Gastrocnemius medialis (tissue), 4 donors: ENCODE results near the gene TFEC. TPM values are rescaled to one million over a fixed set of nuclear protein-coding genes. Genes with fewer than 3 reads are reported as not detected.
"Not testable (repeated sequence)": the region's sequence is repeated elsewhere in the genome, so short reads cannot be mapped to it uniquely, and the experiment has no call there.

ENCODE experiments used
- ATAC-seq, 2 donors: fragments of 150-250 bp; one replicate each; pipeline ENCODE4 v1.9.1; 2016
- DNase-seq, 2 donors: peaks; one replicate each; pipeline ENCODE4 v3.0.0-alpha.2; 2019
- H3K27ac ChIP-seq, 4 donors: fragments of 200-600 bp; sonication (generic); 1 replicate in 1 of 4; 2 replicates in 3 of 4; pipeline ENCODE4 v1.5.1; 2016 to 2018; ENCODE audit warnings: mild to moderate bottlenecking in 2 of 4, moderate library complexity in 1 of 4
- H3K27me3 ChIP-seq, 3 donors: fragments of 200-600 bp; sonication (generic) in 2 of 3; 1 replicate in 1 of 3; 2 replicates in 2 of 3; pipeline versions ENCODE4 v1.5.1 to v1.6.0; 2016 to 2019; ENCODE audit warnings: mild to moderate bottlenecking in 1 of 3, moderate library complexity in 1 of 3
- H3K36me3 ChIP-seq, 2 donors: fragments of 200-600 bp; sonication (generic) in 1 of 2; one replicate each; pipeline ENCODE4 v1.5.1; 2017 to 2018
- H3K4me1 ChIP-seq, 2 donors: fragments of 200-600 bp; sonication (generic) in 1 of 2; one replicate each; pipeline ENCODE4 v1.5.1; 2016 to 2017; ENCODE audit warnings: mild to moderate bottlenecking in 2 of 2
- H3K4me3 ChIP-seq, 4 donors: fragments of 200-600 bp; sonication (generic) in 3 of 4; 1 replicate in 1 of 4; 2 replicates in 3 of 4; pipeline ENCODE4 v1.5.1; 2016 to 2019; ENCODE audit warnings: mild to moderate bottlenecking in 2 of 4
- H3K9me3 ChIP-seq, 3 donors: fragments of 200-600 bp; sonication (generic) in 2 of 3; 1 replicate in 1 of 3; 2 replicates in 2 of 3; pipeline ENCODE4 v1.5.1; 2016 to 2019
- POLR2A ChIP-seq, 2 donors: fragments of 450-650 bp; IDR thresholded peaks; one replicate each; pipeline ENCODE4 v1.6.1; 2017; ENCODE audit warnings: antibody characterized with exemption in 2 of 2, mild to moderate bottlenecking in 2 of 2, moderate library complexity in 2 of 2
- in situ Hi-C, 4 donors: fragments of 200-750 bp; cut with MboI; loops; one replicate each; pipeline versions ENCODE4 v1.15.0 to v1.8.0; 2017; ENCODE audit warnings: low sequenced_read_pairs in 4 of 4
- intact Hi-C: fragments of 100-400 bp; cut with DNase I; formaldehyde crosslinking; loops from one replicate; pipeline ENCODE4 v1.15.1; 2023; ENCODE audit warnings: low total_unique reads
- total RNA-seq, 4 donors: library from RNA; depleted of rRNA; stranded (reverse); fragments of >200 nt; gene quantifications; one replicate each; pipeline versions ENCODE4 v1.1.0 to v1.2.3, GENCODE V29; 2016
- TF ChIP-seq, protein P1 (sequence below), 5 experiments: fragments of 450-650 bp in 3 of 5; fragments of 200-600 bp in 2 of 5; sonication (generic) in 2 of 5; IDR thresholded peaks in 4 of 5; conservative IDR thresholded peaks in 1 of 5; 1 replicate in 4 of 5; 2 replicates in 1 of 5; pipeline ENCODE4 v1.5.1; 2016 to 2019; ENCODE audit warnings: antibody characterized with exemption in 5 of 5, mild to moderate bottlenecking in 3 of 5, moderate library complexity in 3 of 5

The TFEC gene
- total RNA-seq, 4 donors from 2014 or later, result 0.17 to 0.91 (median 0.72) TPM

DNA sequence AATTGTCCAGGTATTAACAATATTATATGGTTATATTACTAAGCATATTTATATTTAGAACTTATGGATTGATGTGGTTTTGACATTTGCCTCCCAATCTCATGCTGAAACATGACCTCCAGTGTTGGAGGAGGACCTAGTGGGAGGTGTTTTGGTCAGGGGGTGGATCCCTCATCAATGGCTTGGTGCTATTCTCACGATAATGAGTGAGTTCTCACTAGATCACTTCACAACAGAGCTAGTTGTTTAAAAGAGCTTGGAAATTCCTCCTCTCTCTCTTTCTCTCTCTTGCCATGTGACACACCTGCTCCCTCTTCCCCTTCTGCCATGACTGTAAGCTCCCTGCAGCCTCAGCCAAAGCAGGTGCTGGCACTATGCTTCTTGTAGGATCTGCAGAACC is 19.0 kb downstream of the TFEC start:
- in situ Hi-C loops, result no loop called here
- H3K27me3 ChIP-seq, result no peaks in the 10 kb centered on the region
- no peak overlapping the region for H3K4me3 ChIP-seq
- H3K27ac ChIP-seq, result no peak overlapping the region
- H3K4me1 ChIP-seq, result no peaks in the 10 kb centered on the region
- TF ChIP-seq, protein P1, sequence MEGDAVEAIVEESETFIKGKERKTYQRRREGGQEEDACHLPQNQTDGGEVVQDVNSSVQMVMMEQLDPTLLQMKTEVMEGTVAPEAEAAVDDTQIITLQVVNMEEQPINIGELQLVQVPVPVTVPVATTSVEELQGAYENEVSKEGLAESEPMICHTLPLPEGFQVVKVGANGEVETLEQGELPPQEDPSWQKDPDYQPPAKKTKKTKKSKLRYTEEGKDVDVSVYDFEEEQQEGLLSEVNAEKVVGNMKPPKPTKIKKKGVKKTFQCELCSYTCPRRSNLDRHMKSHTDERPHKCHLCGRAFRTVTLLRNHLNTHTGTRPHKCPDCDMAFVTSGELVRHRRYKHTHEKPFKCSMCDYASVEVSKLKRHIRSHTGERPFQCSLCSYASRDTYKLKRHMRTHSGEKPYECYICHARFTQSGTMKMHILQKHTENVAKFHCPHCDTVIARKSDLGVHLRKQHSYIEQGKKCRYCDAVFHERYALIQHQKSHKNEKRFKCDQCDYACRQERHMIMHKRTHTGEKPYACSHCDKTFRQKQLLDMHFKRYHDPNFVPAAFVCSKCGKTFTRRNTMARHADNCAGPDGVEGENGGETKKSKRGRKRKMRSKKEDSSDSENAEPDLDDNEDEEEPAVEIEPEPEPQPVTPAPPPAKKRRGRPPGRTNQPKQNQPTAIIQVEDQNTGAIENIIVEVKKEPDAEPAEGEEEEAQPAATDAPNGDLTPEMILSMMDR (IDR thresholded peaks at IDR 0.05 in 4 of 5, conservative IDR thresholded peaks at IDR 0.05 in 1 of 5), result no peak
- no peak for TF ChIP-seq POLR2A (IDR thresholded peaks at IDR 0.05)
- intact Hi-C loops, result no loop called here
- ATAC-seq (no peak), DNase-seq (no peak)
- no peaks in the 10 kb centered on the region for H3K36me3 ChIP-seq
- no peaks in the 10 kb centered on the region for H3K9me3 ChIP-seq

GRCh38 chr7:116004762-116005161 is 25.8 kb downstream of the TFEC start:
- H3K4me1 ChIP-seq, H3K4me3 ChIP-seq, DNase-seq, H3K9me3 ChIP-seq, ATAC-seq, H3K27ac ChIP-seq, in situ Hi-C loops, H3K36me3 ChIP-seq, H3K27me3 ChIP-seq: not testable (repeated sequence)
- intact Hi-C loops, result loop anchor here (2.0 kb wide), 1 partner anchor 44 kb away; no protein-coding TSS in a partner anchor

GRCh38 chr7:115997221-115997620 is 33.3 kb downstream of the TFEC start:
- no peak for TF ChIP-seq POLR2A (IDR thresholded peaks at IDR 0.05)
- TF ChIP-seq, protein P1 (IDR thresholded peaks at IDR 0.05 in 4 of 5, conservative IDR thresholded peaks at IDR 0.05 in 1 of 5), result no peak
- ATAC-seq (no peak), DNase-seq (no peak)
- no peaks in the 10 kb centered on the region for H3K36me3 ChIP-seq
- H3K27me3 ChIP-seq, result no peaks in the 10 kb centered on the region
- intact Hi-C loops (no loop called here), in situ Hi-C loops (no loop called here)
- no peak overlapping the region for H3K4me3 ChIP-seq
- no peaks in the 10 kb centered on the region for H3K4me1 ChIP-seq
- H3K9me3 ChIP-seq, result no peaks in the 10 kb centered on the region
- H3K27ac ChIP-seq, result no peak overlapping the region

DNA sequence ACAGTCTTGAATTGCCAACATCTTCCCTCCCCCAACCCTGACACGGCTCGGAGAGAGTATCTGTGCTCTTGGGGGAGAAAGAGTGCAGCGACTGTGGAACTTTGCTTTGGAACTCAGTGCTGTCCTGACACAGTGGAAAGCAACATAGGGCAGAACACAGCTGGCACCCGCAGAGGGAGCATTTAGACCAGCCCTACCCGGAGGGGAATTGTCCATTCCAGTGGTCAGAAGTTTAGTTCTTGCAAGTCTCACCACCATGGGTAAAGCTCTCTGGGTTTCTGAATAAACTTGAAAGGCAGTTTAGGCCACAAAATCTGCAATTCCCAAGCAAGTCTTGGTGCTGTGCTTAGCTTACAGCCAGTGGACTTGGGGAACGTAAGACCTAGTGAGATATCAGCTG is 34.9 kb downstream of the TFEC start:
- H3K27ac ChIP-seq, result no peak overlapping the region
- DNase-seq, result no peak
- TF ChIP-seq, protein P1 (IDR thresholded peaks at IDR 0.05 in 4 of 5, conservative IDR thresholded peaks at IDR 0.05 in 1 of 5), result no peak
- no peak for TF ChIP-seq POLR2A (IDR thresholded peaks at IDR 0.05)
- H3K9me3 ChIP-seq, result no peaks in the 10 kb centered on the region
- no peaks in the 10 kb centered on the region for H3K27me3 ChIP-seq
- no peaks in the 10 kb centered on the region for H3K4me1 ChIP-seq
- H3K36me3 ChIP-seq, result no peaks in the 10 kb centered on the region
- no peak for ATAC-seq
- intact Hi-C loops (no loop called here), in situ Hi-C loops (no loop called here)
- no peak overlapping the region for H3K4me3 ChIP-seq

DNA sequence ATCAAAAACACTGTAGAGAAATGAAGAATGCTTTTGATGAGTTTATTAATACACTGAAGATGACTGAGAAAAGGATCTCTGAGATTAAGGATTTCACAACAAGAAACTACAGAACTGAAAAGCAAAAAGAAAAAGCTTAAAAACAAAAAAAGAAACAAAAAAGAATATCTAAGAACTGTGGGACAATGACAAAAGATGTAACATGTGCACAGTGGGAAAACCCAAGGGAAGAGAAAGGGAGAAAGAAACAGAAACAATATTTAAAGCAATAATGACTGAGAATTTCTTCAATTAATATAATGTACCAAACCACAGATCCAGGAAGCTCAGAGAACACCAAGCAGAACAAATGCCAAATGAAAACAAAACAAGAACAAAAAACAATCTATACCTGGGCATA is 42.2 kb downstream of the TFEC start:
- in situ Hi-C loops (no loop called here), intact Hi-C loops (no loop called here)
- Histone ChIP-seq H3K36me3 (no peaks in the 10 kb centered on the region), H3K27ac (no peak overlapping the region), H3K4me3 (no peak overlapping the region), H3K27me3 (no peaks in the 10 kb centered on the region), H3K9me3 (no peaks in the 10 kb centered on the region), H3K4me1 (no peaks in the 10 kb centered on the region)
- no peak for DNase-seq
- TF ChIP-seq POLR2A (IDR thresholded peaks at IDR 0.05), result no peak
- TF ChIP-seq, protein P1 (IDR thresholded peaks at IDR 0.05 in 4 of 5, conservative IDR thresholded peaks at IDR 0.05 in 1 of 5), result no peak
- ATAC-seq, result no peak
